Karpas-422 (cell line): ENCODE results near the gene ERBB4. TPM values are rescaled to one million over a fixed set of nuclear protein-coding genes. Genes with fewer than 3 reads are reported as not detected.

ENCODE experiments used
- DNase-seq: peaks from one replicate; pipeline ENCODE4 v3.0.0-alpha.2; 2015
- H2AFZ ChIP-seq: fragments of 200-600 bp; sonication (generic); 2 replicates; pipeline ENCODE4 v1.6.1; 2014; ENCODE audit warnings: antibody characterized with exemption, low read length, mixed read lengths
- H3K27ac ChIP-seq: fragments of 200-600 bp; sonication (generic); 2 replicates; pipeline ENCODE4 v1.5.1; 2014; ENCODE audit warnings: mild to moderate bottlenecking, low read length, moderate library complexity
- H3K27me3 ChIP-seq: fragments of 200-600 bp; sonication (generic); 2 replicates; pipeline ENCODE4 v1.6.1; 2014; ENCODE audit warnings: low read length, mixed read lengths
- H3K36me3 ChIP-seq: fragments of 200-600 bp; sonication (generic); 2 replicates; pipeline ENCODE4 v1.6.1; 2014; ENCODE audit warnings: low read length, mixed read lengths; ENCODE audit not compliant: insufficient read depth
- H3K4me1 ChIP-seq: fragments of 200-600 bp; sonication (generic); 2 replicates; pipeline ENCODE4 v1.6.1; 2014; ENCODE audit warnings: mild to moderate bottlenecking, low read length, mixed read lengths
- H3K4me2 ChIP-seq: fragments of 200-600 bp; sonication (generic); 2 replicates; pipeline ENCODE4 v1.6.1; 2014; ENCODE audit warnings: low read length, low read depth, mild to moderate bottlenecking; ENCODE audit not compliant: poor library complexity, severe bottlenecking
- H3K4me3 ChIP-seq: fragments of 200-600 bp; sonication (generic); 2 replicates; pipeline ENCODE4 v1.5.1; 2014; ENCODE audit warnings: mild to moderate bottlenecking, antibody characterized with exemption, low read length, mixed read lengths
- H3K79me2 ChIP-seq: fragments of 200-600 bp; sonication (generic); 2 replicates; pipeline ENCODE4 v1.6.1; 2014; ENCODE audit warnings: mild to moderate bottlenecking, low read length, mixed read lengths
- H3K9ac ChIP-seq: fragments of 200-600 bp; sonication (generic); 2 replicates; pipeline ENCODE4 v1.6.0; 2014; ENCODE audit warnings: low read length
- H3K9me2 ChIP-seq: fragments of 200-600 bp; sonication (generic), shearing (Covaris generic); replicated peaks from 2 replicates; pipeline ENCODE4 v1.6.0; 2014; ENCODE audit warnings: mild to moderate bottlenecking, low read length, moderate library complexity; ENCODE audit not compliant: insufficient read depth
- H3K9me3 ChIP-seq: fragments of 300-700, 200-600 bp; sonication (generic); 2 replicates; pipeline ENCODE4 v1.6.1; 2014; ENCODE audit warnings: low read length, mixed read lengths
- H4K20me1 ChIP-seq: fragments of 200-600 bp; sonication (generic); 2 replicates; pipeline ENCODE4 v1.6.1; 2014; ENCODE audit warnings: mild to moderate bottlenecking, antibody characterized with exemption, low read length, low read depth; ENCODE audit not compliant: insufficient read depth
- total RNA-seq: library from RNA; depleted of rRNA; stranded (reverse); fragments of >200 nt; shearing (Covaris generic); gene quantifications from 2 replicates; pipeline ENCODE4 v1.2.3, GENCODE V29; 2014; ENCODE audit warnings: low replicate concordance

ERBB4 gene
- total RNA-seq, 1 experiment from 2014 or later, result not detected

DNA sequence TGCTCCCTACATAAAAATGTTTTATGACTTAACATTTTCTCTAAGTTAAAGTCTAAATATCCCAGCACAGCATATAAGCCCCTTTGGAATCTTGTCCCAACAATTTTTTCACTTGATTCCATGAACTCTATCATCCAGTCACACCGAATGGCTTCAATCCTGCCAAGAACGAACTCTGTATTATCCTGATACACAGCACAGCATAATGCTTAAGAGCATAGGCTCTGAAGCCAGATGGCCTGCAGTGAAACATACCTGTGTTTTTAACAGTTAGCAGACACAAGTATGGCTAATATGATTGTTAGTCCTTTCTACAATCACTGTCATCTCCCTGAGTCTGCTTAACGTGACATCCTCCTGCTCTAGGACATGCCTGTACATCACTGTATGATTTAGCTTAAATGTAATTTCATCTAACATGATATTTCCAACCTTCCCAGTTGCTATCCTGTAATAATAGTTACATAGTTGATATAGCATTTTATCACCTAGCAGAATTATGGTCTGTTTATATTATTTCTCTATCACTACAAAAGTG, 669.5 kb downstream of the ERBB4 start:
- H3K36me3 ChIP-seq, result no peaks in the 10 kb centered on the region
- H2AFZ ChIP-seq, result no peak overlapping the region
- no peaks in the 10 kb centered on the region for H4K20me1 ChIP-seq
- H3K27me3 ChIP-seq, result no peaks in the 10 kb centered on the region
- H3K4me1 ChIP-seq, result no peaks in the 10 kb centered on the region
- H3K79me2 ChIP-seq, result no peaks in the 10 kb centered on the region
- H3K4me3 ChIP-seq, result no peak overlapping the region
- H3K27ac ChIP-seq, result no peak overlapping the region
- DNase-seq, result no peak
- peaks cover 6% of the 10 kb centered on the region; the same call in 1 of the 2 replicates for H3K9me3 ChIP-seq
- 0 out of 2 replicates have a peak, but pooled peaks cover 3% of the 10 kb centered on the region for H3K9me2 ChIP-seq
- H3K4me2 ChIP-seq, result no peak overlapping the region
- no peak overlapping the region for H3K9ac ChIP-seq

DNA sequence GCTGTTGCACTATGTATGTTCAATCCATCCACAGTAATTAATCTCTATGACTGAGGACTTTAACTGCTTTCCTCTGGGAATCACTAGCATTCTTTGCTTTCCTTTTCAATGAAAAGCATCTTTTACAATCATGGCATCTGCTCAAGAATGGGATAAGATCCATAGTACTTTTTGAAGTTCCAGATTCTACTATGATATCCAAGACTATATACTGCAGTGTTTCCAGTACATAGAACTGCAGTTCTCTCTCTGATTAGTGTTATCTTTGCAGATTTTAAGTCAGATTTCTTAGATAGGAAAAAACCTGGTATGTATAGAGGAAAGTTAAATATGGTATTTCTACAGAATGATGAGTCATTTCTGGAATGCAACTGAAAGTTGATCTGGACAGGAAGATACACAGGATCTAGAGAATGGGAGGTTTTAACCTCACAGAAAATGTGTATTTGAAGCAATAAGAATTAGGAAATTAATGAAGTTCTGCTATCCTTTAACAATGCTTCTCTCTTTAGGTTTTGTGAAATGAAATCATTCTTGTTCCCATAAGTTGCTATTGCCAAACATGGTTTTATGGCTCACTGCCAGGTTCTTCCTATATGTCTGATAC, 670.7 kb downstream of the ERBB4 start:
- no peaks in the 10 kb centered on the region for H3K79me2 ChIP-seq
- peaks cover 7% of the 10 kb centered on the region; the same call in 1 of the 2 replicates for H3K9me3 ChIP-seq
- H3K27me3 ChIP-seq, result no peaks in the 10 kb centered on the region
- no peak overlapping the region for H3K4me2 ChIP-seq
- no peaks in the 10 kb centered on the region for H4K20me1 ChIP-seq
- H2AFZ ChIP-seq, result no peak overlapping the region
- DNase-seq, result no peak
- H3K27ac ChIP-seq, result no peak overlapping the region
- no peaks in the 10 kb centered on the region for H3K4me1 ChIP-seq
- H3K9me2 ChIP-seq, result 0 out of 2 replicates have a peak, but pooled peaks cover 3% of the 10 kb centered on the region
- no peak overlapping the region for H3K4me3 ChIP-seq
- H3K9ac ChIP-seq, result no peak overlapping the region
- no peaks in the 10 kb centered on the region for H3K36me3 ChIP-seq

GRCh38 chr2:211864328-211864727, 674.3 kb downstream of the ERBB4 start:
- no peaks in the 10 kb centered on the region for H3K36me3 ChIP-seq

GRCh38 chr2:211860224-211860623, 678.4 kb downstream of the ERBB4 start:
- no peaks in the 10 kb centered on the region for H3K9me2 ChIP-seq
- H3K9me3 ChIP-seq, result peaks cover 14% of the 10 kb centered on the region
- H4K20me1 ChIP-seq, result no peaks in the 10 kb centered on the region
- no peaks in the 10 kb centered on the region for H3K36me3 ChIP-seq
- no peak overlapping the region for H2AFZ ChIP-seq
- no peaks in the 10 kb centered on the region for H3K27me3 ChIP-seq
- H3K4me1 ChIP-seq, result no peaks in the 10 kb centered on the region
- H3K79me2 ChIP-seq, result no peaks in the 10 kb centered on the region
- no peak overlapping the region for H3K27ac ChIP-seq
- H3K4me3 ChIP-seq, result no peak overlapping the region; the same call in 1 of the 2 replicates
- no peak overlapping the region for H3K9ac ChIP-seq
- no peak overlapping the region for H3K4me2 ChIP-seq
- no peak for DNase-seq

More at GRCh38 chr2:211864328-211864727, 674.3 kb downstream of the ERBB4 start:
- Histone ChIP-seq H4K20me1 (no peaks in the 10 kb centered on the region), H3K9me3 (peaks cover 6% of the 10 kb centered on the region; the same call in 1 of the 2 replicates), H3K4me3 (no peak overlapping the region), H3K9ac (no peak overlapping the region), H3K27me3 (no peaks in the 10 kb centered on the region), H3K27ac (no peak overlapping the region), H3K79me2 (no peaks in the 10 kb centered on the region), H3K4me1 (no peaks in the 10 kb centered on the region), H3K9me2 (no peaks in the 10 kb centered on the region), H3K4me2 (no peak overlapping the region), H2AFZ (no peak overlapping the region)
- no peak for DNase-seq

DNA sequence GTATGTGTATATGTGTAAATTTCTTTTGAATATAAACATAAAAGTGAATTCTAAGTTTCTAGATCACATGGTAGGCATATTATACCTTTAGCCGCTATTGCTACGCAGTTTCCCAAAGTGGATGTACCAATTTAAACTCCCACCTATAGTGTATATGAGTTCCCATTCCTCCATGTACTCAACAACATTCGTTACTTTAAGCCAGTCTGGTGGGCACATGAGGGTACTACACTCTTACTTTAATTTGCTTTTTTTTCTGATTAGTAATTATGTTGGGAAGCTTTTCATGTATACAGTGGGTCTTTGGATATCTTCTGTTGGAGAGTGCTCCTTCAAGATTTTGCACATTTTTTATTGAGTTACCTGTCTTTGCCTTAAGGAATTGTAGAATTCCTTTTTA, 683.8 kb downstream of the ERBB4 start:
- Histone ChIP-seq H2AFZ (no peak overlapping the region), H3K9me3 (peaks cover 22% of the 10 kb centered on the region), H3K4me2 (no peak overlapping the region), H3K4me1 (no peaks in the 10 kb centered on the region), H3K9ac (no peak overlapping the region), H3K27ac (no peak overlapping the region), H3K36me3 (no peaks in the 10 kb centered on the region), H3K79me2 (no peaks in the 10 kb centered on the region), H3K9me2 (no peaks in the 10 kb centered on the region), H4K20me1 (no peaks in the 10 kb centered on the region), H3K27me3 (no peaks in the 10 kb centered on the region), H3K4me3 (no peak overlapping the region)
- DNase-seq, result no peak

DNA sequence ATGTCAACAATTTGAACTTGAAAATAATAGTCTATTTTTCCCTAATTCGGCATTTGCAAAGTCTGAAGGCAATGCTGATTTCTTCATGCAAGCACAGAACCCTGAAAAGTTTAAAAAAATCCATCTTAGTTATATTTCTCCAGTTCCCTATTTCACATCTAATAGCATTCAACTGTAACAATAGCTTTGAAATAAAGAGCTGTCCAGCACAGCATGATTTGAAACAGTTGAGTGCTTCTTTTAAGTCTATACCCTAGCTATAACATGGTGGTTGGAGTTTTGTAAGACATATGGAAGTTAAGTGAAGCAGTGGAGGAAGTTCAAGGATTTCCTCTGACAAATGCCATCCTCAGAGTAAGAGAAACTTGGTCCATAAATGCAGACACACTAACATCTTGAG, 691.9 kb downstream of the ERBB4 start:
- Histone ChIP-seq H3K4me1 (no peaks in the 10 kb centered on the region), H3K9me3 (peaks cover 30% of the 10 kb centered on the region), H3K36me3 (no peaks in the 10 kb centered on the region), H3K4me2 (no peak overlapping the region), H3K9ac (no peak overlapping the region), H3K27ac (no peak overlapping the region), H4K20me1 (no peaks in the 10 kb centered on the region), H2AFZ (no peak overlapping the region), H3K4me3 (no peak overlapping the region), H3K9me2 (no peaks in the 10 kb centered on the region), H3K27me3 (no peaks in the 10 kb centered on the region), H3K79me2 (no peaks in the 10 kb centered on the region)
- no peak for DNase-seq

- H3K4me2 ChIP-seq, result no peak overlapping the region
- H4K20me1 ChIP-seq, result no peaks in the 10 kb centered on the region
- H3K36me3 ChIP-seq, result no peaks in the 10 kb centered on the region
- no peaks in the 10 kb centered on the region for H3K4me1 ChIP-seq
- no peak overlapping the region for H3K4me3 ChIP-seq
- no peaks in the 10 kb centered on the region for H3K79me2 ChIP-seq
- H3K9me2 ChIP-seq, result no peaks in the 10 kb centered on the region
- H3K9me3 ChIP-seq, result peaks cover 31% of the 10 kb centered on the region
- H3K27me3 ChIP-seq, result no peaks in the 10 kb centered on the region
- no peak overlapping the region for H3K9ac ChIP-seq
- DNase-seq, result no peak
- H2AFZ ChIP-seq, result no peak overlapping the region
- no peak overlapping the region for H3K27ac ChIP-seq
Observed at GRCh38 chr2:211846036-211846400, 692.6 kb downstream of the ERBB4 start.

- Histone ChIP-seq H3K9me3 (peaks cover 31% of the 10 kb centered on the region), H3K27ac (no peak overlapping the region), H3K79me2 (no peaks in the 10 kb centered on the region), H3K9me2 (no peaks in the 10 kb centered on the region), H4K20me1 (no peaks in the 10 kb centered on the region), H3K36me3 (no peaks in the 10 kb centered on the region), H2AFZ (no peak overlapping the region), H3K4me1 (no peaks in the 10 kb centered on the region), H3K9ac (no peak overlapping the region), H3K4me3 (no peak overlapping the region), H3K27me3 (no peaks in the 10 kb centered on the region), H3K4me2 (no peak overlapping the region)
- no peak for DNase-seq
Observed at GRCh38 chr2:211845338-211846035, 693.1 kb downstream of the ERBB4 start.
